Measurements from ENCODE around the gene PLD5.

PLD5 gene

DNA sequence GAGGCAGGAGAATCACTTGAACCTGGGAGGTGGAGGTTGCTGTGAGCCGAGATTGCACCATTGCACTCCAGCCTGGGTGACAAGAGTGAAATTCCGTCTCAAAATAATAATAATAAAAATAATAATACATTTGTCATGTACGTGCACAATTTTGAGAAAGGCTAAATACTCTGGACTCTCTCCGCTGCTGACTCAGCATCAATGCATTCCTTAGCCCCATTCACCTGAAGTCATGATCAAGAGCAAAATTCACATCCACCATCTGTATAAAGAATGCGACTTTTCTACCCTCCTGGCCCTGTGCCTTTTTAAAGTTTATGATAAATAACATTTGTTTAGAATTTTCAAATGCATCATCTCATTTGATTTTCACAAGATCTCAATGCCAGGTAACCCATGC lies 490.1 kb downstream of the PLD5 start:
- no peak for DNase-seq

DNA sequence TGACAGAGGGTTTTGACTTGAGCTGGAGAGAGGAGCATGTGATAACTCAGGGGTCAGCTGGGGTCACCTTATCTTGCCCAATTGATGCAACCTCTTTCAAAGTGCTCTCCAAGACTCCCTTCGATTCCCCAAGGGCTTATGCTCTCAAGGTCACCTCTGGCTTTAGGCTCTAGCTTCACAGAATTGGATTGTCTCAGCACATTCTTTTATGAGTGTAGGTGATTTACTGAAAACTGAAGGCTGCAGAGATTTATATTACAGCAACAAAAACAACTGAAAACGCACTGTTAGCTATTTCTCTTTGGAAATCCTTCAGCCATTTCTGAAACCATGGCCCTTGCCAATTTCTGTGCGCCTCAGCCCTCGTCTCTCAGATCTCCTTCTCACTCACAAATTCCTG lies 491.1 kb downstream of the PLD5 start:
- DNase-seq = no peak

All from NCI-H2029 treated with DMSO at 0.1 percent for 48 hours (cell line).